Measurements from ENCODE around the gene PRSS37.
A peak's percentile ranks its signal among the peaks of the same experiment; 100 is the strongest.
"Not testable (repeated sequence)": the region's sequence is repeated elsewhere in the genome, so short reads cannot be mapped to it uniquely, and the experiment has no call there.

PRSS37 gene

DNA sequence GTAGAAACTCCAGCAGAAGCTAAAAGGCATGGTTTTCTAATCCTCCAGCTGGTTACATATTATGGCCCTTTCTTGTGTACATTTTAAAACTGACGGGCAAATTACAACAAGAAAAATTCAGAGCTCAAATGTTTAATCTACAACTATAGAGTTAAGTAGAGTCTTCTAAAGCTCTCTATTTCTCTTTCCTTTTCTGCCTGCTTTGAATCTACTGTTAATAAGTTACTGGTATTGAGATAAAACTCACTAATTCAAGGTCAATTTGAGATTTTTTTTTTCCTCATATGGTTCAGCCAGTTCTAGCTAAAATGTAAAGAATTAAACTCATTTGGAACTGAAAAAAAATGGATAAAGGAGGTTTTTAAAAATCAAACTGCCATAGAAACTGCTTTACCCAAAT, 1.6 kb upstream of the PRSS37 start:
- FAIRE-seq (no peak), DNase-seq (ENCODE audit: insufficient read length, low spot score) (no peak)
- TF ChIP-seq, protein P1, sequence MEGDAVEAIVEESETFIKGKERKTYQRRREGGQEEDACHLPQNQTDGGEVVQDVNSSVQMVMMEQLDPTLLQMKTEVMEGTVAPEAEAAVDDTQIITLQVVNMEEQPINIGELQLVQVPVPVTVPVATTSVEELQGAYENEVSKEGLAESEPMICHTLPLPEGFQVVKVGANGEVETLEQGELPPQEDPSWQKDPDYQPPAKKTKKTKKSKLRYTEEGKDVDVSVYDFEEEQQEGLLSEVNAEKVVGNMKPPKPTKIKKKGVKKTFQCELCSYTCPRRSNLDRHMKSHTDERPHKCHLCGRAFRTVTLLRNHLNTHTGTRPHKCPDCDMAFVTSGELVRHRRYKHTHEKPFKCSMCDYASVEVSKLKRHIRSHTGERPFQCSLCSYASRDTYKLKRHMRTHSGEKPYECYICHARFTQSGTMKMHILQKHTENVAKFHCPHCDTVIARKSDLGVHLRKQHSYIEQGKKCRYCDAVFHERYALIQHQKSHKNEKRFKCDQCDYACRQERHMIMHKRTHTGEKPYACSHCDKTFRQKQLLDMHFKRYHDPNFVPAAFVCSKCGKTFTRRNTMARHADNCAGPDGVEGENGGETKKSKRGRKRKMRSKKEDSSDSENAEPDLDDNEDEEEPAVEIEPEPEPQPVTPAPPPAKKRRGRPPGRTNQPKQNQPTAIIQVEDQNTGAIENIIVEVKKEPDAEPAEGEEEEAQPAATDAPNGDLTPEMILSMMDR (IDR thresholded peaks at IDR 0.05; ENCODE audit: insufficient read depth, missing control alignments): no peak

DNA sequence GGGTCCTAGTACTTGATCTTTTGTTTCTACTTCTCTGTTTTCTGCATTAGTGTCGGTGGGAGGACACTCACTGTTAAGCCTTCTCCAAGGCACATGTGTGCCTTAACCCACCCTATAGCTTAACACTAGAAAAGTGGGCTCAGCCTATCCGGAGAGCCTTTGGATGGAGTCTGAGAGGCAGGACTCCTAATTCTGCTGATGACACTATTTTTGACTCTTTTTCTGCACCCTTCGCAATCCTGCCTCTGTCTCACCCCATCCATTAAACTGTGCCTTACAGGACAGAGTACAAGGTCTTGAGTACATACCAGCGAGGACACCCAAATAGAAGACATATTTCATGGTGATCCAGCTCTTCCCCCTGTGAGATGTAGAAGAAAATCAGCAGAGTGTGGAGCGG, 577 bp downstream of the PRSS37 start:
- TF ChIP-seq, protein P1 (IDR thresholded peaks at IDR 0.05; ENCODE audit: insufficient read depth, missing control alignments): no peak
- no peak for DNase-seq (ENCODE audit: insufficient read length, low spot score)
- no peak for FAIRE-seq

DNA sequence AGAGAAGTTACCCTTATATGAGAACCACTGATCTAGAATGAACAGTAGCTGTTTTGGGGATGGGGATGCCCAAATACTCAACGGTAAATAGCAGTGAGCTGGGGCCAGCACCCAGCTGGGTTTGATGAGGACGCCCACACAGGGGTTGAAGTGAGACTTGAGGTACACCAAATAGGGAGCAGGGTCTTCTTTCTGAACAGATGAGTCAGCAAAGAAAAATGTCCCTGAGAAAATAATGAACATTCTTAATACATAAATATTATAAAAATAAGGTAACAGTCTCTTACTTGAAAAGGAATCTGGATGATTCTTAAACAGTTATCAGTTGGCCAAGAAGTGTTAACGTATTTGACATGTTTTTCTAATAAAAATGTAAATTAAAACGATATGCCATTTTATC, 2.0 kb downstream of the PRSS37 start:
- TF ChIP-seq, protein P1 (IDR thresholded peaks at IDR 0.05; ENCODE audit: insufficient read depth, missing control alignments): no peak
- DNase-seq (ENCODE audit: insufficient read length, low spot score) (no peak), FAIRE-seq (no peak)

DNA sequence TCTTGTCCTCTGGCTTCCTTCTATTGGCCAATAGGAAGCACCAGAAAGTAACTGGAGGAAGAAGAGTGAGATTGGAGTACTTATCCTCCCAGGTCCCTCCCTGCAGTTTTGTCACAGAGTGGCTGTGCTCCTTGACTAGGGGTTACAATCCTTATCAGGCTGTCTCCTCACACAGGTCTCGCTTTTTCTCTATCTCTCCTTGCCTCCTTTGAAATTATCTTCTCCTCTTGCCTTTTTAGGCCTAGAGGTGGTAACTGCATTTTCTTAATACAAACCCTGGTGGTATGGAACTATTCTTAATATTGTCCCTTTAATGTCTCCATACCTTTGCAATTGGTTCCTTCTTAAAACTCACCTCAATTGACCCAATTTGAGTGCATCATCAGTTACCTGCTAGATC, 2.7 kb downstream of the PRSS37 start:
- TF ChIP-seq, protein P1 (IDR thresholded peaks at IDR 0.05; ENCODE audit: insufficient read depth, missing control alignments): no peak
- no peak for DNase-seq (ENCODE audit: insufficient read length, low spot score)
- no peak for FAIRE-seq

DNA sequence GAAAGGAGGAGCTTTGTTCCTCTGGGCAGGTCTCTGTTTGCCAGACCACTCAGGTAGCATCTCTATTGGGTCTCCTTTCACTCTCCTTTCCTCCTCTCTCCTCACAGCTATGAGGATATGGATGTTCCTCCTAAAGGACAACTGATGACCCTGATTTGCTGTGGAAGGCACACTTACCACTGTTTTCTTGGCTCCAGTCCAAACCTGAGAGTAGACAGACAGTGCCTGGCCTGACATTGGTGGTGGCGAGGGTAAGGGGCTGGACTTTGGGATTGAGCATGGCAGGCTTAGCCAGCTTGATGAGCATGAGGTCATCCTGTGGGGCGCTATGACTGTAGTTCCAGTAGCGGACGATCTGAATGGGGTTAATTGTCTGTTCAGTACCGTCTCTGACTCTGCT, 3.6 kb downstream of the PRSS37 start:
- DNase-seq (ENCODE audit: insufficient read length, low spot score) (no peak), FAIRE-seq (no peak)
- TF ChIP-seq, protein P1 (IDR thresholded peaks at IDR 0.05; ENCODE audit: insufficient read depth, missing control alignments): no peak

DNA sequence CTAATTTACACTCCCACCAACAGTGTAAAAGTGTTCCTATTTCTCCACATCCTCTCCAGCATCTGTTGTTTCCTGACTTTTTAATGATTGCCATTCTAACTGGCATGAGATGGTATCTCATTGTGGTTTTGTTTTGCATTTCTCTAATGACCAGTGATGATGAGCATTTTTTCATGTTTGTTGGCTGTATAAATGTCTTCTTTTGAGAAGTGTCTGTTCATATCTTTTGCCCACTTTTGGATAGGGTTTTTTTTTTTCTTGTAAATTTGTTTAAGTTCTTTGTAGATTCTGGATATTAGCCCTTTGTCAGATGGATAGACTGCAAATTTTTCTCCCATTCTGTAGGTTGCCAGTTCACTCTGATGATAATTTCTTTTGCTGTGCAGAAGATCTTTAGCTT, 18.9 kb downstream of the PRSS37 start:
- FAIRE-seq; DNase-seq (ENCODE audit: insufficient read length, low spot score): not testable (repeated sequence)

DNA sequence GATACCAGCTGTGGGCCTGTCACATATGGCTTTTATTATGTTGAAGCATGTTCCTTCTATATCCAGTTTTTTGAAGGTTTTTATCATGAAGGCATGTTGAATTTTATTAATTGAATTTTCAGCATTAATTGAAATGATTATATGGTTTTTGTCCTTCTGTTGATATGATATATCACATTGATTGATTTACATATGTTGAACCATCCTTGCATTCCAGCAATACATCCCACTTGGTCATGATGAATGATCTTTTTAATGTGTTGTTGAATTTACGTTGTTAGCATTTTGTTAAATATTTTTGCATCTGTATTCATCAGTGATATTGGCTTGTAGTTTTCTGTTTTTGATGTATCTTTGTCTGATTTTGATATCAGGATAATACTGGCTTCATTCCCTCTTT, 21.2 kb downstream of the PRSS37 start:
- TF ChIP-seq, protein P1 (IDR thresholded peaks at IDR 0.05; ENCODE audit: insufficient read depth, missing control alignments): no peak
- FAIRE-seq (peak; percentile 16), DNase-seq (ENCODE audit: insufficient read length, low spot score) (no peak)

DNA sequence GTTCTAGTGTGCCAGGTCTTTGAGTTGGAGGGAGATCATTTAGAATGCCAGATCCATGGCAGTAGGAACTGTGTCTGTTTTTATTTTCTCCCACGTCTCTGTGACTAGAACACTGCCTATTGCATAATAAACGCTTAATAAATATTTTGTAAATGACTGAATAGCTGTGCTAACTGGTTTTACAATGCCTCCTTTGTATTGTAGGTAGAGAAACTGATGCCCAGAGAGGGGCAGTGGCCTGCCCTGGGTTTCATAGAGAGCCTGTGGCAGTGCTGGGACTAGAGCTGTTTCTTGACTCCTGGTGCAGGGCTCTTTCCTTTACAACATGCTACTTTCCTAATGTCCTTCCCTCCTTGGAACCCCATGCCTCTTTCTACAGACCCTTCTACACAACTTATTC, 48.8 kb downstream of the PRSS37 start:
- TF ChIP-seq, protein P1 (IDR thresholded peaks at IDR 0.05; ENCODE audit: insufficient read depth, missing control alignments): no peak
- FAIRE-seq: no peak
- no peak for DNase-seq (ENCODE audit: insufficient read length, low spot score)

Measured in D721Med (cell line).